ENCODE results near the gene DLL1.

The DLL1 gene

GRCh38 chr6:170281331-170282292 is 9.3 kb downstream of the DLL1 start:
- DNase-seq = no peak

GRCh38 chr6:170280689-170281045 is 10.2 kb downstream of the DLL1 start:
- no peak for DNase-seq

DNA sequence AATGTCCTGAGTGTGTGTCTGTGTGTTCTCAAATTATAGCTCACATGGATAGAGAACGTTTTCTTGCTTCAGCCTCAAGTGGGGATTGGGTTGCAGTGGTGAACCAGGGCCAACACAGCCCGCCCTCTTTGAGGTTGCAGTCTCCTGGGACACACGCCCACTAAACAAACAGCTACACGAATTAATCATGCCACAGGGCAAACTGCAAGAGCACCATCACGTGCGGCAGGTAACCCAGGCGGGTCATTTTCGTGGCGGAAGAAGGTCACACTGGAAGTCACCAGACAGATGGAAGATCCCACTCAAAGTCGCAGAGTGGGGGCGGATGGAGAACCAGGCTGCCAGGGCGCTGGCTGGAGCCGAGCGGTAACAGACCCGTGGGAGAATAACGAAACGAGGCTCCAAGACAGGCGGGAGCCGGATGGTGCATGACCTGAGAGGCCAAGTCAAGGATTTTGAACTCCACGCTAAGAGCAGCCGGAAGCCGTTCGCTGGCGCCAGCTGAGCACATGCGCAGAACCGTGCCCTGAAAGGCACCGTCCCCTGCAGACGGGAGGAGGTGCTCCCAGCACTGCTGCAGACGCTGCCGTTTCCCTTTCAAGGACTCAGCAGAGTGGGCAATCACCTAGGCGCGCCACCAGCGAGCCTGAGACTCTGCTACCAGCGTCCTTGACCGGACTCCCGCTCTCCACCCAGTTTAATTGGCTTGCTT is 10.7 kb downstream of the DLL1 start:
- DNase-seq = peak; percentile 51

GRCh38 chr6:170279426-170279825 is 11.5 kb downstream of the DLL1 start:
- DNase-seq = no peak

DNA sequence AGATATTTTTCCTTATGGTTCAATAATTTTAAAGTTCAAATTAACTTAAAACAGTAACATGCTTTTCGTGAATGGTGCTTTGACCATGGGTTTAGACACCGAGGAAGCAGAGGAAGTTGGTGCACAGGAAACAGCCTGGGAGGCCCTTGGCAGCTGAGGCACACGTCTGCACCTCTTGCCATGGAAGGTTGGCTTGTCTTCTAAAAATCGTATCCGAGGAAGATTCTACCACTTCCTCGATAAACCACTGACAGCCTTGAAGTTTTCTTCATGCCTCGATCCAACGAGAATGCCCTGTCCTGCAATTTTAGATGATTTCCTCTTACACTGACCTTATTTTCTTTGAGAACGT is 12.2 kb downstream of the DLL1 start:
- DNase-seq = no peak

DNA sequence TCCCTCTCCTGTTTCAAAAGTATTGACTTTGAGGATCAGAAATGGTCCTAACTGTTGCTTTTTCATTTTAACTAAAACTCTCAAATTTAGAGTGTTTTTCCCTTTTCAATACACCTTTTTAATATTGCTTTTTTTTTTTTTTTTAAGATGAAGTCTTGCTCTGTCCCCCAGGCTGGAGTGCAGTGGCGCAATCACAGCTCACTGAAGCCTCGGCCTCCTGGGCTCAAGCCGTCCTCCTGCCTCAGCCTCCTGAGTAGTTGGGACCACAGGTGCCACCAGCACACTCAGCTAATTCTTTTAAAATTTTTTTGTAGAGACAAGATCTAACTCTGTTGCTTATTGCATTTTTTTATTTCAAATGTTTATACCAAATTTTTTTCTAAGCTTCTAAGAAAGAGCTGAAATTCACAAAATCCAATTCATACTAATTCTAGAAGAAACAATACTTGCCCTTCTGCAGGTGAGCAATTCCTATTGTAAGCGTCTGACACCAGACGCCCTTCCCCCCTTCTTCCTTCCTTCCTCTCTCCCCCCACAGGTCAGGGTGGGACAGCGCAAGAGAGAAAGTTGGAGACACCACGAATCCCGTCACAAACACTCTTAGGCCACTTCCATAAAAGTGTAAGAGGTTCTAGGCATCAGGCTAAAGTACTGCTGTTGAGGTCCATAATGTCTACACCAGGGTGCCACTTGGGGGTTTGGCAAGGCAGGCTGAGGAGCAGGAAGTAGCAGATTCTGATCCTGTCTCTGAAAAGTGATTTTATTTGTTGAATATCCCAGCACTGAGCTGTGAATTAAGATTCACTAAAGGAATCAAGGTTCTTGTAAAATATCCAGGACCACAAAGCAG is 12.8 kb downstream of the DLL1 start:
- DNase-seq = no peak

- no peak for DNase-seq
Observed at GRCh38 chr6:170276369-170277057, 14.4 kb downstream of the DLL1 start.

DNA sequence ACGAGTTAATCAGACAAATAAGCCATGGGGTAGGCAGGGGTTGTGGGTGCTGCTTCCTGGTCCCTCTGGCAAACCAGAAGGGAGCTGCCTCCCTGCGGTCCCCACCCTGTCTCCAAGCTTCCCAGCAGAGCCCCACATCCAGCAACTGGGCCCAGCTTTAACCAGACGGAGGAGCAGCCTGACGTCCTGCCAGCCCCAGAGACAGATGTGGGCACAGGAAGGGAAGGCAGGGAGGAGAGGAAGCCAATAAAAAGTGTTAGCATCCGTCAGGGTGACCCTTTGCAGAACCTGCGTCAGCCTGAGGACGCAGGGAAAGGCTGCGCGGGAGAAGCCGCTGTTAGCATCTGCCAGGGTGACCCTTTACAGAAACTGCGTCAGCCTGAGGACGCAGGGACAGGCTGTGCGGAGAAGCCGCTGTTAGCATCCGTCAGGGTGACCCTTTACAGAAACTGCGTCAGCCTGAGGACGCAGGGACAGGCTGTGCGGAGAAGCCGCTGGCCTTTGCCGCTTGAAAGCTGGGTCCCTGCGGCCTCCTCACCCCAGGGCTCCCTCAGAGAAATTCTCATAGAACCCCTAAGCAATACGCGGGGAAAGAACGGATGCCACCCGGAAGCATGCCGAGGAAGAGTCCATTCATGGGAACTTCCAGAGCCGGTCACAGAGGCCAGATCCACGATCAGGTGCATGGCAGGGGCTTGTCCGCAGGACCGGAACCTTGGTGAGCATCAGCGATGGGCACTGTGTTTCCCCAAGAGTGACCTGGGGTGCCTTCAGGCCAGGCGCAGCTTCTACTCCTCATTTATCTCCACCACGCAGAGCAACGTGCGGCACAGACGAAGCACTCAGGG is 15.9 kb downstream of the DLL1 start:
- DNase-seq = no peak

DNA sequence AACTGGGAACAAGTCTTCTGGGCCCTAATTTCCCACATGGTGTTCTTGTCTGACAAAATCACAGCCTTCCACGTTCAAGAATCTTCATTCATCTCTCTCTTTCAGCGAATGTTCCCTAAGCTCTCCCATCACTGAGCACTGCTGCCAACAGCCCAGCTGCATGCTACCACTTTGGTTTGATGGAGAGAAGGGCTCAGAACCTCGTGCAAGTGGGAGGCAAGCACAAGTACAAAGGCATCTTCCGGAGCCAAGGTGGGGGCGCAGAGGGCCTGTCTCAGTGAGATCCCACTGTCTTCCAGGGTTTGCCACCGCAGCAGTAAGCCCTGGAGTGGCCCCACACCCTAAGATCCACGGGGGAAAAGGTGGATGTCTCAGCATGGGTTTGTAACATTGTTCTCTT is 17.2 kb downstream of the DLL1 start:
- no peak for DNase-seq

- no peak for DNase-seq
Observed at GRCh38 chr6:170273191-170273590, 17.7 kb downstream of the DLL1 start.

DNA sequence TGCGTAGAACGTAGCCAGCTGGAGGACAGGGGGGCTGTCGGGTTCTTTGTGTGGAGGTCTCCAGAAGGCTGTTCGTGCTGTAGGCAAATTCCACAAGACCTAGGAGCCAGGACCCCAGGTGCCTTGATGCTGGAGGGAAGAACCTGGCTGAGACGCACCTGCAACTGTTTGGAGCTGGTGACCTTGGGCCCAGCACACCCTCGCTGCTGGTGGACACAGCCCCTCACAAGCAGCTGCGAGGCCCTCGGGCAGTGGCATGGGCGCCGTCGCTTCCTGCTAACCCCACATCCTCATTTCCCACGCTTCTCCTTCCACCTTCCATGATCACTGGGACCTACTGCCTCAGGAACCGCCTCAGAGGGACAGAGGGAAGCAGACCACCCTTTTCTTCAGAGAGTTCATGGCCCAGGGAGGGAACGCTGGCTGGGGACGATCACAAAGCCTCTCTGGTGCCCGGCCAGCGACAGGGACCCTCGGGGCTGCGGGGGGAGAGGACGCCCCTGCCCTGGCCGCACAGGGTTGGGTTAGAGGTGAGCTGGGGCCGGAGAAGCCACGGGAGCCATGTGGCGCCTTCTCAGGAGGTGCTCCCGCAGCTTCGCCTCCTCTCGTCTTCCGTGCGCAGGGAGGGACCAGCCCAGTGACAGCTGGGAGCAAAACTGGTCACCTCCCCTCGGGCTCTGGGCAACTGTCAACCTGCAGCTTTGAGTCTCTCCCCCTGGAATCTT is 18.4 kb downstream of the DLL1 start:
- no peak for DNase-seq

DNA sequence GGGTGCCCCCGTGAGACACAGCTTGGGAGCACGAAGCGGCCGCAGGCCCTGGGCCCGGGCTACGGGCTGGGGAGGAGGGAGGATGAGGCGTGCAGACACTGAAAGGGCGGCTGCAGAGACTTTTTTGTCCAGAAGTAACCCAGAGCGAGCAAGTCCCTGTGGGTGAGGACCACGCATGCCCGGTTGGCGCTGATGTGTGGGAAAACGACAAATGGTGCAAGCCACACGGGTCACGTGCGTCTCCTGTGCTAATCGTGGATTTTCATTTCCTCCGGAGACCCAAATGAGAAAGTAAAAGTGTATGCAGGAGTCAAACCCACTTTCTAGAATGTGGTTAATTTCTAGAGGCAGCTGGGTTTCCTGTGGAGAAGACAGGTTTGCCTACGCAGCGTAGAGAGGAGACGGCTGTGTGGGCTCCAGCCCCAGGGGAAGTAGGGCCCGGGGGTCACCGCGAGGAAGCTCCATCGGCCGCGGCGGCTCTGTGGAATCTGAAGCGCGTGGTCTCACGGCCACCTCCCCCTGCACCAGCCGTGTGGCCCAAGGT is 19.0 kb downstream of the DLL1 start:
- peak; percentile 84 for DNase-seq

- DNase-seq = no peak
Observed at GRCh38 chr6:170270984-170271593, 19.8 kb downstream of the DLL1 start.

- DNase-seq = no peak
Observed at GRCh38 chr6:170269846-170270541, 20.9 kb downstream of the DLL1 start.

DNA sequence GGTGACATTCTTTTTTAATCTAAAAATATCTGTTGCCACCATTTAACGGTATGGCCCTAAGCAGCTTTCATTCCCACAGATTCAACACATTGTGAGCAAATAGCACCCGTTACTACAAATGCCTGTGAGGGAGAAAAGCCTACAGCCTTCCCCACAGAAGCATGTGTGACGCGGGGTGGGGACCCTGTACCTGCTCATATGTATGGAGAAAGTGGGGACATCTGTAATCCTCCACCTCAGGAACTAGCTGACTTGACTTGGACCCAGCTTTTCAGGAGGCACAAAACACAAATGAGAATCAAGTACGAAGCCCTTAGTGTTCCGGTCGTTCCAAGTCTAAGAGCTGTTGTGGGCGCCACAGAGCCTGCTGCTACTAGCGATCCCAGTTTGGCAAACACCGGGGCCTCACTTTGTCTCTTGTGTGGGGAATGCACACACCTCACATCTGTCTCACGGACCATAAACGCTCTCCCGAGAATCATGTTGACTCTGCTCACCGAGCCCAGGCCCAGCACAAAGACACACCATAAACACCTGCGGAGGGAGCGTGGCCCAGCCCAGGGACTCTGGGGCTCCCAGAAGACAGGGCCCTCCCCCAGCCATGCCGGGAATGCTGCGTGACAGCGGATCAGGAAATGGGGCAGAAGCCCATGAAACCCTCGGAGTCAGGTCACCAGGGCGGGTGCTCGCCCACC is 21.6 kb downstream of the DLL1 start:
- DNase-seq = no peak

DNA sequence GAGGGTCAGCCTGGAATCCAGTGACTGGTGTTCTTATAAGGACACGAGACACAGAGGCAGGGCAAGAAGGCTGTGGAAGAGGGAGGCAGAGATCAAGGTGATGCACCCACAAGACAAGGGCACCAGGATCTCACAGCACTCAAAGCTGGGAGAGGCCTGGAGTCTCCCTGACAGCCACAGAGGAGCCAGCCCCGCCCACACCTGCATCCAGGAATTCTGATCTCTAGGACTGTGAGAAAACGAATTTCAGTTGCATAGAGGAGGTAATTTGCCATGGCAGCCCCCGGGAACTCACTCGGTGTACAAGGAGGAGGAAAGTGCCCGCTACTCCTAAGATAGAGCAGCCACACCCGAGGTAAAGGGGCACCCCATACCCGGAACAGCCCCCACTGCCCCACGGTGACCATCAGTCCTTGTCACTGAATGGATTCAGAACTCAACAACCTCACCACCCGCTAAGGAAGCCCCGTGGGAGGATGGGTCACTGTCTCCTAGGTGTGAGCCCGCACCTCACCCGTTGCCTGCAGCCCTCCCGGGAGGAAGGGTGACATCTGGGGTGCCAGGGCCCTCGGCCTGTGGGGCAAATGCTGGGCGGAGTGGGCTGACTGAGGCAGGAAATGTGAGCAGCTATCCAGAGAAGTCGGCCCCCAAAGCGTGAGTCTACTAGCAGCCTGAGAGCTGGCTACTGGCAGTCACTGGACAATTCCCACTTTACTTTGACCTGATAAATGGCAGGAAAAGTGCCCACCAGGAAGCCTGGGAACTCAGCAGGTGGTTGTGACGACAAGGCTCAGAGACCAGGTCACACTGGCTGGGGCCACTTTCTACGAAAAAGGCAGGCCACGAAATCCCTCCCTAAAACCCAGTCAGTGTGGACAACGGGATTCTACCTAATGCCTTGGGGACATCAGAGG is 22.4 kb downstream of the DLL1 start:
- DNase-seq = no peak

GRCh38 chr6:170267688-170268087 is 23.2 kb downstream of the DLL1 start:
- no peak for DNase-seq

Data from activated CD4-positive, alpha-beta T cell treated with anti-CD3 and anti-CD28 coated beads for 48 hours (primary cell).